H9 (cell line): ENCODE data around the gene TACC2. TPM values are rescaled to one million over a fixed set of nuclear protein-coding genes. Genes with fewer than 3 reads are reported as not detected.

ENCODE experiments used
- DNase-seq: peaks from one replicate; pipeline ENCODE4 v3.0.0-alpha.2; 2017
- H2AFZ ChIP-seq: one replicate; pipeline ENCODE4 v1.6.1; 2013; ENCODE audit warnings: mild to moderate bottlenecking, low read length, control low read depth, moderate library complexity
- H2AK5ac ChIP-seq: 2 replicates; pipeline ENCODE4 v1.6.1; 2013; ENCODE audit warnings: low read length, control low read depth, mixed read lengths; ENCODE audit not compliant: insufficient read length
- H2BK120ac ChIP-seq: one replicate; pipeline ENCODE4 v1.6.1; 2013; ENCODE audit warnings: low read depth, mild to moderate bottlenecking, low read length, control low read depth, inconsistent platforms; ENCODE audit not compliant: poor library complexity, severe bottlenecking
- H2BK12ac ChIP-seq: 2 replicates; pipeline ENCODE4 v1.6.1; 2013; ENCODE audit warnings: low read length, control low read depth, mixed read lengths, low read depth; ENCODE audit not compliant: insufficient read length
- H2BK15ac ChIP-seq: 2 replicates; pipeline ENCODE4 v1.6.1; 2013; ENCODE audit warnings: low read depth, low read length, control low read depth
- H2BK20ac ChIP-seq: one replicate; pipeline ENCODE4 v1.6.1; 2013; ENCODE audit warnings: low read depth, mild to moderate bottlenecking, low read length, control low read depth, inconsistent platforms; ENCODE audit not compliant: poor library complexity, severe bottlenecking
- H2BK5ac ChIP-seq: 2 replicates; pipeline ENCODE4 v1.6.1; 2013; ENCODE audit warnings: low read length, control low read depth, mixed read lengths; ENCODE audit not compliant: insufficient read length
- H3K14ac ChIP-seq: 2 replicates; pipeline ENCODE4 v1.6.1; 2013; ENCODE audit warnings: low read length, control low read depth; ENCODE audit not compliant: insufficient read depth
- H3K18ac ChIP-seq: 2 replicates; pipeline ENCODE4 v1.6.1; 2013; ENCODE audit warnings: low read depth, mild to moderate bottlenecking, mixed read lengths, low read length, control low read depth; ENCODE audit not compliant: insufficient read length
- H3K23ac ChIP-seq: 2 replicates; pipeline ENCODE4 v1.6.1; 2013; ENCODE audit warnings: low read length, control low read depth, mixed read lengths, low read depth; ENCODE audit not compliant: insufficient read length
- H3K23me2 ChIP-seq: 2 replicates; pipeline ENCODE4 v1.6.1; 2013; ENCODE audit warnings: low read depth, mild to moderate bottlenecking, mixed read lengths, low read length, control low read depth; ENCODE audit not compliant: insufficient read length, poor library complexity, severe bottlenecking
- H3K27ac ChIP-seq: 2 replicates; pipeline ENCODE4 v1.5.1; 2013; ENCODE audit warnings: low read length, control low read depth, mixed read lengths, low read depth; ENCODE audit not compliant: insufficient read length
- H3K27me3 ChIP-seq: 2 replicates; pipeline ENCODE4 v1.6.1; 2013; ENCODE audit warnings: low read length, control low read depth, inconsistent platforms; ENCODE audit not compliant: insufficient read depth
- H3K4ac ChIP-seq: 2 replicates; pipeline ENCODE4 v1.6.1; 2013; ENCODE audit warnings: low read depth, mild to moderate bottlenecking, control low read depth, inconsistent platforms, low read length, moderate library complexity
- H3K4me1 ChIP-seq: 2 replicates; pipeline ENCODE4 v1.6.1; 2013; ENCODE audit warnings: low read length, control low read depth, inconsistent platforms; ENCODE audit not compliant: insufficient read depth
- H3K4me2 ChIP-seq: 2 replicates; pipeline ENCODE4 v1.6.1; 2013; ENCODE audit warnings: low read length, control low read depth, mixed read lengths; ENCODE audit not compliant: insufficient read length, insufficient read depth
- H3K56ac ChIP-seq: 2 replicates; pipeline ENCODE4 v1.6.1; 2013; ENCODE audit warnings: low read depth, mild to moderate bottlenecking, mixed read lengths, low read length, control low read depth; ENCODE audit not compliant: insufficient read length
- H3K79me1 ChIP-seq: 2 replicates; pipeline ENCODE4 v1.6.1; 2013; ENCODE audit warnings: low read depth, mild to moderate bottlenecking, moderate library complexity, low read length, control low read depth, inconsistent platforms; ENCODE audit not compliant: insufficient read depth, poor library complexity, severe bottlenecking
- H3K79me2 ChIP-seq: 2 replicates; pipeline ENCODE4 v1.6.1; 2013; ENCODE audit warnings: low read length, control low read depth, inconsistent platforms; ENCODE audit not compliant: insufficient read depth
- H3K9ac ChIP-seq: 2 replicates; pipeline ENCODE4 v1.6.1; 2013; ENCODE audit warnings: low read length, control low read depth, mixed read lengths; ENCODE audit not compliant: insufficient read length; ENCODE audit errors: extremely low read depth
- H3K9me3 ChIP-seq: one replicate; pipeline ENCODE4 v1.6.1; 2013; ENCODE audit warnings: low read depth, low read length, inconsistent platforms; ENCODE audit not compliant: control insufficient read depth
- H3T11ph ChIP-seq: one replicate; pipeline ENCODE4 v1.6.1; 2013; ENCODE audit warnings: mild to moderate bottlenecking, low read length, control low read depth, inconsistent platforms
- H4K20me1 ChIP-seq: one replicate; pipeline ENCODE4 v1.6.1; 2013; ENCODE audit not compliant: control insufficient read depth, insufficient read length, insufficient read depth
- H4K5ac ChIP-seq: 2 replicates; pipeline ENCODE4 v1.6.1; 2013; ENCODE audit warnings: low read depth, mild to moderate bottlenecking, mixed read lengths, low read length, control low read depth; ENCODE audit not compliant: insufficient read length
- H4K8ac ChIP-seq: replicated peaks from 2 replicates; pipeline ENCODE4 v1.6.1; 2013; ENCODE audit warnings: low read length, control low read depth, mixed read lengths, low read depth; ENCODE audit not compliant: insufficient read length
- H4K91ac ChIP-seq: 2 replicates; pipeline ENCODE4 v1.6.1; 2013; ENCODE audit warnings: low read depth, mild to moderate bottlenecking, moderate library complexity, mixed read lengths, low read length, control low read depth; ENCODE audit not compliant: insufficient read length
- H3K27ac Mint-ChIP-seq, 3 experiments: 2 replicates in 2 of 3; 3 replicates in 1 of 3; pipeline ENCODE4 v1.8.0; 2020 to 2021; ENCODE audit warnings: mixed read lengths in 3 of 3, mild to moderate bottlenecking in 1 of 3, moderate library complexity in 1 of 3
- H3K27me3 Mint-ChIP-seq: 2 replicates; pipeline ENCODE4 v1.8.0; 2021; ENCODE audit warnings: low read depth, mild to moderate bottlenecking, moderate library complexity, mixed read lengths
- H3K36me3 Mint-ChIP-seq, 3 experiments: 2 replicates in 2 of 3; 3 replicates in 1 of 3; pipeline ENCODE4 v1.8.0; 2020 to 2021; ENCODE audit warnings: low read depth in 3 of 3, mixed read lengths in 3 of 3; ENCODE audit not compliant: insufficient read depth in 1 of 3
- H3K4me1 Mint-ChIP-seq, 2 experiments: 2 replicates each; pipeline ENCODE4 v1.8.0; 2020; ENCODE audit warnings: mixed read lengths in 2 of 2
- H3K4me3 Mint-ChIP-seq, 2 experiments: 2 replicates in 1 of 2; 3 replicates in 1 of 2; pipeline ENCODE4 v1.8.0; 2020 to 2021; ENCODE audit warnings: mild to moderate bottlenecking in 2 of 2, mixed read lengths in 2 of 2, moderate library complexity in 1 of 2
- H3K9me3 Mint-ChIP-seq, 2 experiments: 2 replicates in 1 of 2; 3 replicates in 1 of 2; pipeline ENCODE4 v1.8.0; 2020; ENCODE audit warnings: mild to moderate bottlenecking in 2 of 2, mixed read lengths in 2 of 2, moderate library complexity in 1 of 2
- CTCF ChIP-seq: fragments of 200-600 bp; sonication (generic); conservative IDR thresholded peaks from 3 replicates; pipeline ENCODE4 v1.8.0; 2021; ENCODE audit warnings: antibody characterized with exemption, mild to moderate bottlenecking
- WGBS: extraction: QIAGEN DNeasy Blood & Tissue Kit; methylation state at CpG from one replicate; pipeline ENCODE4 v1.1.7; 2013; ENCODE audit warnings: missing lambda C conversion rate, low lambda C conversion rate, mixed read lengths; ENCODE audit not compliant: insufficient read length; ENCODE audit errors: extremely low coverage; 5-methylcytosine and 5-hydroxymethylcytosine counted together
- total RNA-seq: library from RNA; stranded (reverse); gene quantifications from 2 replicates; pipeline ENCODE4 v1.2.1, GENCODE V29; 2021

TACC2 gene
- total RNA-seq, 1 experiment from 2014 or later, result 58.1 TPM

GRCh38 chr10:122216047-122216446, 227.1 kb downstream of the TACC2 start:
- Histone ChIP-seq H2BK20ac (no peak overlapping the region), H3K4ac (no peak overlapping the region), H2AFZ (no peak overlapping the region), H2BK5ac (no peak overlapping the region), H3K79me1 (peaks cover 4% of the 10 kb centered on the region), H2AK5ac (no peak overlapping the region), H3K4me2 (no peak overlapping the region), H3K18ac (no peak overlapping the region), H4K20me1 (no peaks in the 10 kb centered on the region), H3K27ac (no peak overlapping the region), H3K14ac (no peak overlapping the region), H3K23me2 (peaks cover 3% of the 10 kb centered on the region), H3K23ac (no peak overlapping the region), H4K91ac (no peak overlapping the region), H3K9ac (no peak overlapping the region), H4K5ac (no peak overlapping the region), H4K8ac (no peak overlapping the region), H3K79me2 (no peaks in the 10 kb centered on the region), H3K9me3 (no peaks in the 10 kb centered on the region), H2BK12ac (no peak overlapping the region), H3K56ac (no peak overlapping the region), H3T11ph (no peak overlapping the region), H3K27me3 (no peaks in the 10 kb centered on the region), H2BK120ac (no peak overlapping the region), H3K4me1 (no peaks in the 10 kb centered on the region), H2BK15ac (no peak overlapping the region)
- no peak for DNase-seq
- no peaks in the 10 kb centered on the region for H3K27me3 Mint-ChIP-seq
- no peaks in the 10 kb centered on the region for H3K4me1 Mint-ChIP-seq
- H3K9me3 Mint-ChIP-seq, result no peaks in the 10 kb centered on the region
- peak overlapping the region in 2 of 3 experiments; percentile 15 to 89; a peak in 1 of 7 replicates for H3K27ac Mint-ChIP-seq
- no CpG with 5 or more reads among the region's 2 CpGs for WGBS
- H3K4me3 Mint-ChIP-seq, result no peak overlapping the region
- H3K36me3 Mint-ChIP-seq, result peaks cover 37 to 70% (median 52%) of the 10 kb centered on the region in 3 experiments; a peak in 6 of 7 replicates
- no peak for TF ChIP-seq CTCF
